ENCODE data around the gene CRB1.

CRB1 gene

GRCh38 chr1:197252973-197253372 lies 15.1 kb upstream of the CRB1 start:
- Histone ChIP-seq H3K4me3 (ENCODE audit: low read length in 2 of 2) (no peak overlapping the region), H3K27ac (ENCODE audit: low read depth in 2 of 2, low read length in 2 of 2) (no peak overlapping the region), H3K4me1 (ENCODE audit: control insufficient read depth in 2 of 2, insufficient read depth in 2 of 2, low read length in 2 of 2) (no peaks in the 10 kb centered on the region), H3K36me3 (ENCODE audit: control insufficient read depth in 2 of 2, insufficient read depth in 2 of 2, low read length in 2 of 2) (no peaks in the 10 kb centered on the region), H3K9ac (ENCODE audit: low read depth in 1 of 2, low read length in 2 of 2) (no peak overlapping the region), H3K9me3 (ENCODE audit: control insufficient read depth in 2 of 2, low read length in 2 of 2) (no peaks in the 10 kb centered on the region), H3K27me3 (ENCODE audit: control insufficient read depth in 2 of 2, insufficient read depth in 2 of 2, low read length in 2 of 2) (no peaks in the 10 kb centered on the region)

DNA sequence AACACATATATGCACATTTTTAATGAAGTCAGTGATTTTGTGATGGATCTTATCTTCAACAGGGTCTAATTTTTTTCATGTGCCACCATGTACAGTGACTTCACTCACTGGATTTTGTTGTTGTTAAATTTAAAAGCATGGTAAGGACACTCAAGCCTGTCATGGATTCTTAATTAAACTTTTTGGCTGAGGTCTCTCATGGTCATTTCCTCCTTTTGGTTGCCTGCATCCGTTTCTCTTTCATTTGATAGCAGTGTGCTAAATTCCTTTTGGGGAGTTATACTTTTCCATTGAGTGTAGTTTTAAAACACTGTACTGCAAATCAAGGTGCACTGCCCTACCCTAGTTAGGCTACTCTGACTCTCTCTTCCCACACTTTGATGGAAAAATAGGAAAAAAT lies 13.2 kb upstream of the CRB1 start:
- Histone ChIP-seq H3K4me3 (ENCODE audit: low read length in 2 of 2) (no peak overlapping the region), H3K27me3 (ENCODE audit: control insufficient read depth in 2 of 2, insufficient read depth in 2 of 2, low read length in 2 of 2) (no peaks in the 10 kb centered on the region), H3K36me3 (ENCODE audit: control insufficient read depth in 2 of 2, insufficient read depth in 2 of 2, low read length in 2 of 2) (no peaks in the 10 kb centered on the region), H3K9ac (ENCODE audit: low read depth in 1 of 2, low read length in 2 of 2) (no peak overlapping the region), H3K9me3 (ENCODE audit: control insufficient read depth in 2 of 2, low read length in 2 of 2) (no peaks in the 10 kb centered on the region), H3K4me1 (ENCODE audit: control insufficient read depth in 2 of 2, insufficient read depth in 2 of 2, low read length in 2 of 2) (no peaks in the 10 kb centered on the region), H3K27ac (ENCODE audit: low read depth in 2 of 2, low read length in 2 of 2) (no peak overlapping the region)

DNA sequence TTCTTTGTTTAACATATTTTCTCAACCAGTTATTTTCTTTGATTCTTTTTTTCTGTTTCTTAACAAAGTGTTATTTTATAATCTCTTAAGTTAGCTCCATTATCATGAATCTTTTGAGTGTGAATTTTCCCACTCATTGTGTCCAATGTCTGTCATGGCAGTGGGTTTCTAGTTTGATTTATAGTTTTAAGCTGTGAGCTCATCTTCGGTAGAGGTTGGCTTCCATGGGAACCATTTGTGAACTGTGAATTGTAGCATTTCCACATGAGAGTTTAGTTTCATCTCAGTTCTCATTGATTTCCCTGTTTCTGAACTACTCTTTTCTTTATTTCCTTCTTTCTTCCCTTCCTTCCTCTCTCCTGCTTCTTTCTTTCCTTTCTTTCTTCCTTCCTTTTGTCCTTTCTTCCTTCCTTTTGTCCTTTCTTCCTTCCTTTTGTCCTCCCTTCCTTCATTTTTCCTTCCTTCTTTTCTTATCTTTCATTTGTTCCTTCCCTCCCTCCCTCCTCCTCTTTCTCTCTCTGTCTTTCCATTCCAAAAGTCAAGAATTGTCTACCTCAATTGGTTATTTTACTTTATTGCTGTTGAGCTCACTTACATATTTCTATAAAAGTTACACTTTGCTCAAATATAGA lies 3.0 kb upstream of the CRB1 start:
- H3K27ac ChIP-seq (ENCODE audit: low read depth in 2 of 2, low read length in 2 of 2): no peak overlapping the region
- no peaks in the 10 kb centered on the region for H3K27me3 ChIP-seq (ENCODE audit: control insufficient read depth in 2 of 2, insufficient read depth in 2 of 2, low read length in 2 of 2)
- no peak overlapping the region for H3K9ac ChIP-seq (ENCODE audit: low read depth in 1 of 2, low read length in 2 of 2)
- no peaks in the 10 kb centered on the region for H3K36me3 ChIP-seq (ENCODE audit: control insufficient read depth in 2 of 2, insufficient read depth in 2 of 2, low read length in 2 of 2)
- no peaks in the 10 kb centered on the region for H3K4me1 ChIP-seq (ENCODE audit: control insufficient read depth in 2 of 2, insufficient read depth in 2 of 2, low read length in 2 of 2)
- no peaks in the 10 kb centered on the region for H3K9me3 ChIP-seq (ENCODE audit: control insufficient read depth in 2 of 2, low read length in 2 of 2)
- no peak overlapping the region for H3K4me3 ChIP-seq (ENCODE audit: low read length in 2 of 2)

- no peak overlapping the region for H3K9ac ChIP-seq (ENCODE audit: low read depth in 1 of 2, low read length in 2 of 2)
- no peak overlapping the region for H3K4me3 ChIP-seq (ENCODE audit: low read length in 2 of 2)
- H3K27me3 ChIP-seq (ENCODE audit: control insufficient read depth in 2 of 2, insufficient read depth in 2 of 2, low read length in 2 of 2): no peaks in the 10 kb centered on the region
- H3K4me1 ChIP-seq (ENCODE audit: control insufficient read depth in 2 of 2, insufficient read depth in 2 of 2, low read length in 2 of 2): no peaks in the 10 kb centered on the region
- no peaks in the 10 kb centered on the region for H3K9me3 ChIP-seq (ENCODE audit: control insufficient read depth in 2 of 2, low read length in 2 of 2)
- no peaks in the 10 kb centered on the region for H3K36me3 ChIP-seq (ENCODE audit: control insufficient read depth in 2 of 2, insufficient read depth in 2 of 2, low read length in 2 of 2)
- no peak overlapping the region for H3K27ac ChIP-seq (ENCODE audit: low read depth in 2 of 2, low read length in 2 of 2)
Measured at GRCh38 chr1:197269053-197269452, 1.0 kb downstream of the CRB1 start.

- no peak overlapping the region for H3K9ac ChIP-seq (ENCODE audit: low read depth in 1 of 2, low read length in 2 of 2)
- H3K27ac ChIP-seq (ENCODE audit: low read depth in 2 of 2, low read length in 2 of 2): no peak overlapping the region
- H3K4me3 ChIP-seq (ENCODE audit: low read length in 2 of 2): no peak overlapping the region
- H3K9me3 ChIP-seq (ENCODE audit: control insufficient read depth in 2 of 2, low read length in 2 of 2): no peaks in the 10 kb centered on the region
- H3K27me3 ChIP-seq (ENCODE audit: control insufficient read depth in 2 of 2, insufficient read depth in 2 of 2, low read length in 2 of 2): no peaks in the 10 kb centered on the region
- H3K4me1 ChIP-seq (ENCODE audit: control insufficient read depth in 2 of 2, insufficient read depth in 2 of 2, low read length in 2 of 2): no peaks in the 10 kb centered on the region
- no peaks in the 10 kb centered on the region for H3K36me3 ChIP-seq (ENCODE audit: control insufficient read depth in 2 of 2, insufficient read depth in 2 of 2, low read length in 2 of 2)
Measured at GRCh38 chr1:197272791-197273190, 4.7 kb downstream of the CRB1 start.

DNA sequence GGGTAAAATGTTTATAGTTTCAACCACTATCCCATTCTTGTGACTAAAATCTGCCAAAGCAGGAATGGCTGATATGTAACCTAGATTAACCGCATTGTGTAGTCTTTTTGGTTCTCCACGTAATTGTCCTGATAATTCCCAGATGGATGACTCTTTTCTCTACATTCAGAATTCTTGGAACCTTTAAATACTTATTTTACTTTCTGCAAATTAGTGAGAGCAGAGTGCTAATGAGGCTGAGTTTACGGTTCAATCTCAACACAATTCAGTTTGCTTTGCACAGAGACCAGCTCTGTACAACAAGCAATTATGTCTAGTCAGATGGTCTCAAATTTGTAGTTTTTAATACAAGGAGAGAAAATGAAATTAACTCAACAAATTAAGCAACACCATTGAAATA lies 9.1 kb downstream of the CRB1 start:
- no peak overlapping the region for H3K9ac ChIP-seq (ENCODE audit: low read depth in 1 of 2, low read length in 2 of 2)
- no peaks in the 10 kb centered on the region for H3K4me1 ChIP-seq (ENCODE audit: control insufficient read depth in 2 of 2, insufficient read depth in 2 of 2, low read length in 2 of 2)
- no peaks in the 10 kb centered on the region for H3K36me3 ChIP-seq (ENCODE audit: control insufficient read depth in 2 of 2, insufficient read depth in 2 of 2, low read length in 2 of 2)
- no peaks in the 10 kb centered on the region for H3K27me3 ChIP-seq (ENCODE audit: control insufficient read depth in 2 of 2, insufficient read depth in 2 of 2, low read length in 2 of 2)
- no peak overlapping the region for H3K4me3 ChIP-seq (ENCODE audit: low read length in 2 of 2)
- H3K9me3 ChIP-seq (ENCODE audit: control insufficient read depth in 2 of 2, low read length in 2 of 2): no peaks in the 10 kb centered on the region
- no peak overlapping the region for H3K27ac ChIP-seq (ENCODE audit: low read depth in 2 of 2, low read length in 2 of 2)

- H3K4me1 ChIP-seq (ENCODE audit: control insufficient read depth in 2 of 2, insufficient read depth in 2 of 2, low read length in 2 of 2): no peaks in the 10 kb centered on the region
- H3K9me3 ChIP-seq (ENCODE audit: control insufficient read depth in 2 of 2, low read length in 2 of 2): no peaks in the 10 kb centered on the region
Measured at GRCh38 chr1:197284325-197284724, 16.3 kb downstream of the CRB1 start.

DNA sequence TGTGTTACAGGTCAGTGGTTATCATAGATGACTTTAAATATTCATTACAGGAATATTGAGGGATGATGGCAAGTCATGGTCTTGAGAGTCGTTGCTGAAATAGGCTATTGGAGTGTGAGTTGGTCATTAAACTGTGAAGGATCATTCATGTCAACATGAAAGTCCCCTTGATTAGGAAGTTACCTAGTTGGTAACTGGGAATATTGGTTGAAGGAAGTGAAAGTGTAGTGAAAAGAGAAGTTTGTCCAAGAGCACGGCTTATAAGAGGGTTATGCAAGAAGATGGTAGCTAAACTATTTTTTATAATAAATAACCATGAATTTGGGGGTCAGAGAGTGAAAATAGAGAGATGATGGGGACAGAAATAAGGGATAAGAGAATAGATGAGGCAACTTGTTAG lies 16.9 kb downstream of the CRB1 start:
- no peaks in the 10 kb centered on the region for H3K27me3 ChIP-seq (ENCODE audit: control insufficient read depth in 2 of 2, insufficient read depth in 2 of 2, low read length in 2 of 2)
- no peak overlapping the region for H3K4me3 ChIP-seq (ENCODE audit: low read length in 2 of 2)

More at GRCh38 chr1:197284325-197284724, 16.3 kb downstream of the CRB1 start:
- H3K9ac ChIP-seq (ENCODE audit: low read depth in 1 of 2, low read length in 2 of 2): no peak overlapping the region
- H3K36me3 ChIP-seq (ENCODE audit: control insufficient read depth in 2 of 2, insufficient read depth in 2 of 2, low read length in 2 of 2): no peaks in the 10 kb centered on the region
- H3K27me3 ChIP-seq (ENCODE audit: control insufficient read depth in 2 of 2, insufficient read depth in 2 of 2, low read length in 2 of 2): no peaks in the 10 kb centered on the region
- no peak overlapping the region for H3K27ac ChIP-seq (ENCODE audit: low read depth in 2 of 2, low read length in 2 of 2)
- no peak overlapping the region for H3K4me3 ChIP-seq (ENCODE audit: low read length in 2 of 2)

GRCh38 chr1:197285526-197286205 lies 17.6 kb downstream of the CRB1 start:
- Histone ChIP-seq H3K27me3 (ENCODE audit: control insufficient read depth in 2 of 2, insufficient read depth in 2 of 2, low read length in 2 of 2) (no peaks in the 10 kb centered on the region), H3K9me3 (ENCODE audit: control insufficient read depth in 2 of 2, low read length in 2 of 2) (no peaks in the 10 kb centered on the region), H3K4me3 (ENCODE audit: low read length in 2 of 2) (no peak overlapping the region), H3K36me3 (ENCODE audit: control insufficient read depth in 2 of 2, insufficient read depth in 2 of 2, low read length in 2 of 2) (no peaks in the 10 kb centered on the region), H3K9ac (ENCODE audit: low read depth in 1 of 2, low read length in 2 of 2) (no peak overlapping the region), H3K27ac (ENCODE audit: low read depth in 2 of 2, low read length in 2 of 2) (no peak overlapping the region), H3K4me1 (ENCODE audit: control insufficient read depth in 2 of 2, insufficient read depth in 2 of 2, low read length in 2 of 2) (no peaks in the 10 kb centered on the region)

More for the DNA sequence above, 16.9 kb downstream of the CRB1 start:
- Histone ChIP-seq H3K9me3 (ENCODE audit: control insufficient read depth in 2 of 2, low read length in 2 of 2) (no peaks in the 10 kb centered on the region), H3K36me3 (ENCODE audit: control insufficient read depth in 2 of 2, insufficient read depth in 2 of 2, low read length in 2 of 2) (no peaks in the 10 kb centered on the region), H3K9ac (ENCODE audit: low read depth in 1 of 2, low read length in 2 of 2) (no peak overlapping the region), H3K27ac (ENCODE audit: low read depth in 2 of 2, low read length in 2 of 2) (no peak overlapping the region), H3K4me1 (ENCODE audit: control insufficient read depth in 2 of 2, insufficient read depth in 2 of 2, low read length in 2 of 2) (no peaks in the 10 kb centered on the region)

GRCh38 chr1:197286634-197287033 lies 18.6 kb downstream of the CRB1 start:
- no peak overlapping the region for H3K9ac ChIP-seq (ENCODE audit: low read depth in 1 of 2, low read length in 2 of 2)
- H3K9me3 ChIP-seq (ENCODE audit: control insufficient read depth in 2 of 2, low read length in 2 of 2): no peaks in the 10 kb centered on the region
- no peak overlapping the region for H3K27ac ChIP-seq (ENCODE audit: low read depth in 2 of 2, low read length in 2 of 2)
- H3K4me3 ChIP-seq (ENCODE audit: low read length in 2 of 2): no peak overlapping the region
- no peaks in the 10 kb centered on the region for H3K36me3 ChIP-seq (ENCODE audit: control insufficient read depth in 2 of 2, insufficient read depth in 2 of 2, low read length in 2 of 2)
- H3K4me1 ChIP-seq (ENCODE audit: control insufficient read depth in 2 of 2, insufficient read depth in 2 of 2, low read length in 2 of 2): no peaks in the 10 kb centered on the region
- no peaks in the 10 kb centered on the region for H3K27me3 ChIP-seq (ENCODE audit: control insufficient read depth in 2 of 2, insufficient read depth in 2 of 2, low read length in 2 of 2)
